ENCODE measurements around the gene PTPRJ.

PTPRJ gene

DNA sequence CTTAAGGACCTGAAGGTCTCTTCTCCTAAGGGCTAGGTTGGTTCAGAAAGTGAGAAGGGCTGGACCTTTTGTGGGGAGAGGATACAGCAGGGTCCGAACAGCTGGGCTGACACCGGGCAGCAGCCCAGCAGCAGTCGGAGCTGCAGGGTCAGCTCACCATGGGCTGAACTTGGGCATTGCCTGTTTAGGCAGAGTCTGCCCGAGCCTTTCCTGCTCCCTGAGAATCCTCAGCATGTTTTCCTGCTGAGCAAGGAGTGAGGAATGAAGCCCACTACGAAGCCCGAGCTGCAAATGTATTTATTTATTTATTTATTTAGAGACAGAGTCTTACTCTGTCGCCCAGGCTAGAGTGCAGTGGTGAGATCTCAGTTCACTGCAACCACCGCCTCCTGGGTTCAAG, 83.9 kb downstream of the PTPRJ start:
- CTCF ChIA-PET, result interaction anchor here (1.0 to 1.6 kb wide), 4 partner anchors 18 to 130 kb away, joined by 3 to 5 read pairs (median 4); no protein-coding TSS in a partner anchor
- no peak for TF ChIP-seq CTCF (IDR thresholded peaks at IDR 0.05; ENCODE audit: control extremely low read depth, extremely low read depth, low read depth, missing control alignments)
- POLR2A ChIA-PET, result no interaction called here
- no peak for DNase-seq (ENCODE audit: extremely low spot score)

DNA sequence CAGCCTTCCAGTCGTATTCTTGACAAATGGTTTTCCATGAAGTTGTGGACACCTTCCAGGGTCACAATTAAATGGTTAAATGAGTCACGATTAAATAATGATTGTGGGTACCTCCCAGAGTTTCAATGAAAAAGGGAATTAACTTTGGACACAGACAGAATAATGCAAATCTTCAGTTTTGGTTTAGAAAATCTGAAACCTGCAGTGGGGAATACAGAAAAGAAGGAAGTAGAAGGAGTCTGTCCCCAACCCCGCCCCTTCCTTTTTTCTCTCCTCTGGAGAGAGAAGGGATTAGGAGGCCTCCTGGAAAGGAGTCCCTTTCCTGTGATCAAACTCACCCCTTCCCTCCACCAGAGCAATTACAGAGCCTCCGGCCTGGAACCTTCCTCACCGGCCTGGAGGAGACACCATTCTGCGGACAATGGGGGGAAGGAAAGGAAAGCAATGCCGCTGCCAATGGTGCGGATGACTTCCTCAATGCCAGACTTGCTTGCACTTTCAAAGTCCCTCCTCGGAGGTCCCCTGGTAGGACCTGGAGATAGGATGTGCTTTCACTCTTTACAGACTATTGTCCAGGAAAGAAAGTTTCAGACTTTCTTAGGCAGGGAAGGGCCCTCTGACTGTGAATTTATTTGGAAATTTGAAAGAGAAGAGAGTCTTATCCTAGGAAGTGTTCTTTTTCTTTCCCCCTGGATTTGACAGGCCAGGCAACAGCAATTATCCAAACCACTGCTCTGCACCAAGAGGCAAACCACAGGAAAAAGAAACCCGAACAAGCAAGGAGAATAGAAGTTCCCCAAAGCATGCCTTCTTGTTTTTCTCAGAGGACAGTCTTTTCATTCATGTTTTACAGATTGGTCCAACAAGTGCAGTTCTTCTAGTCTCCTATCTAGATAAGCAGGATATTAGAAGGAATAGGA, 86.8 kb downstream of the PTPRJ start:
- no peak for DNase-seq (ENCODE audit: extremely low spot score)
- TF ChIP-seq CTCF (IDR thresholded peaks at IDR 0.05; ENCODE audit: control extremely low read depth, extremely low read depth, low read depth, missing control alignments), result no peak
- ChIA-PET POLR2A (no interaction called here), CTCF (no interaction called here)

- no peak for TF ChIP-seq CTCF (IDR thresholded peaks at IDR 0.05; ENCODE audit: control extremely low read depth, extremely low read depth, low read depth, missing control alignments)
- no peak for DNase-seq (ENCODE audit: extremely low spot score)
- ChIA-PET POLR2A (no interaction called here), CTCF (interaction anchor here (1.6 kb wide), 1 partner anchor 15 kb away, joined by 4 read pairs; no protein-coding TSS in a partner anchor)
Measured at GRCh38 chr11:48073031-48073861, 92.9 kb downstream of the PTPRJ start.

DNA sequence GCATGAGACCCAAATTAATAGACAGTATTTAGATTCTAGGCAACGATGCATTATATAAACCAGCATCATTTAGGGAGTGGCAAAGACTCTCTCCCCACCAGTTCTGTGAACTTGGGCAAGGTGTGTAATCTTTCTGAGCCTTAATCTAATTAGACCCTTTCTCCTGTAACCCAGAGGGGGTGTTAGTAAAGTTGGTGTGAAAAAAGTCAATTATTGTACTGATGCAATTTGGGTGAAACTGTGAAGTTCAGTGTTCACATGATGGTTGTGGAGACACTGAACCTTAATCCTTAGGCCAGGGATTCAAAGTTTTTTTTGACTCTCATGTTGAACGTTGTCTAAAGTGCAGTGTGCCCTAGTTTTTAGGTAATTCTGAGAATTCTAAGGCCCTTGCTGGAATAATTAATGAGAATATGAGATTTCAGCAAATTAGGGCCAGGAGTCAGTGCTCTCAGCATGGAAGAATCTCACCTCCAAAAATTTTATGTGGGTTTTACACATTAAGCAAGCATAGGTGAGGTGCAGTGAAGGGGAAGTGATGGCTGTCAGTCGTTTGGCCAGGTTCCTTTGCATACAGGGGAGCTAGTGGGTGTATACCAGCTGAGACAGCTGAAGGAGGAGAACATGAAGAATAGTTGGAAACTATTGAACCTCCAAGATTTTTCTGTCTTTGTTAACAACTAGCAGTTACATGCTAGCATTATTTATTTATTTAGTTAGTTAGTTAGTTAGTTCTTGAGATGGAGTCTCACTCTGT, 94.2 kb downstream of the PTPRJ start:
- TF ChIP-seq CTCF (IDR thresholded peaks at IDR 0.05; ENCODE audit: control extremely low read depth, extremely low read depth, low read depth, missing control alignments), result no peak
- DNase-seq (ENCODE audit: extremely low spot score), result peak; percentile 46
- ChIA-PET POLR2A (no interaction called here), CTCF (interaction anchor here (1.0 to 1.6 kb wide), 4 partner anchors 13 to 46 kb away, joined by 3 to 4 read pairs (median 3); no protein-coding TSS in a partner anchor)

DNA sequence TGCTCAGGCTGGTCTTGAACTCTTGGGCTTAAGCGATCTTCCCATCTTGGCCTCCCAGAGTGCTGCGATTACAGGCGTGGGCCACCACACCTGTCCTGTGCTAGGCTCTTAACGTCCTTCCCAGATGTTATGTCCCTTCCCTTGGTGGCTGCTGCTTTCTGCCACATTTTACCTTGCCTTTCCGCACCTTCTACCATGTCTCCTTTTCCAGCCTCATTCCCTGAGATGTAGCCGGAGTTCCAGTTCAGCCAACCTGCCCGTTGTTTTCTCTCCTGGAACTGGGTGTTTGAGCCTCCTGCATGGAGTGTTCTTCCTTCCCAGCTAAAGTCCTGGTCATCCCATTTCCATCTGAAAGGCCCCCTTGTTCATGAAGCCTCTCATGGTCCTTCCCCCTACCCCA, 95.3 kb downstream of the PTPRJ start:
- DNase-seq (ENCODE audit: extremely low spot score), result no peak
- no peak for TF ChIP-seq CTCF (IDR thresholded peaks at IDR 0.05; ENCODE audit: control extremely low read depth, extremely low read depth, low read depth, missing control alignments)
- ChIA-PET POLR2A (no interaction called here), CTCF (interaction anchor here (0.9 to 1.7 kb wide), 5 partner anchors 14 to 97 kb away, joined by 3 to 6 read pairs (median 3); no protein-coding TSS in a partner anchor)

DNA sequence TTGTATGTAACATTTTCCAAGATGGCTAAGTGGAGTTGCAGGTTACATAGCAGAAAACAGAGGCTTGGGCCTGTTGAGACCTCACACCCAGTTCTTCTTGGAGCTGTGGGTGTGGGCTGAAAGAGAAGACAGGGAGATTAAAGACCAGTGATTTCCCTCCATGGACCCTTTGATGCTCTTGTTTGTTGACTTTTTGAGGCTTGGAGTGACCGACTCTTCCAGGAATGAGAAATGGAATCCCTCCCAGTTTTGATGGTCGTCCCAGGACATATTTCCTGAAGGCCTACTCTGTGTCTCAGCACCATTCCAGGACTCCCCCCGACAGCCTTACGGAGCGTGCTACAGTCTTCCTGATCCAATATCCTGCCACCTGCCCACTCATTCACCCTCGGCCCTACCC, 96.9 kb downstream of the PTPRJ start:
- CTCF ChIA-PET, result interaction anchor here (1.0 to 1.3 kb wide), 3 partner anchors 21 to 142 kb away, joined by 3 to 5 read pairs (median 3); no protein-coding TSS in a partner anchor
- no peak for DNase-seq (ENCODE audit: extremely low spot score)
- POLR2A ChIA-PET, result no interaction called here
- TF ChIP-seq CTCF (IDR thresholded peaks at IDR 0.05; ENCODE audit: control extremely low read depth, extremely low read depth, low read depth, missing control alignments), result no peak

Measured in GM10248 (cell line).